K562 (cell line): ENCODE data around the gene PLEKHN1. TPM values are rescaled to one million over a fixed set of nuclear protein-coding genes. Genes with fewer than 3 reads are reported as not detected.
A peak's percentile ranks its signal among the peaks of the same experiment; 100 is the strongest.

Experiments used
- BRD4 ChIP-seq: fragments of 200-600 bp; sonication (generic); IDR thresholded peaks from 2 replicates; pipeline ENCODE4 v1.6.1; 2017; ENCODE audit warnings: inconsistent platforms
- CHCHD3 ChIP-seq: fragments of 250-450 bp; sonication (Bioruptor Pico); IDR thresholded peaks from 2 replicates; pipeline ENCODE4 v2.1.2; 2022; ENCODE audit warnings: mild to moderate bottlenecking
- CTCFL ChIP-seq: IDR thresholded peaks from 2 replicates; pipeline ENCODE4 v1.6.1; 2011; ENCODE audit warnings: borderline replicate concordance, low read depth, mild to moderate bottlenecking, moderate library complexity, low read length; ENCODE audit not compliant: insufficient read depth, poor library complexity, severe bottlenecking
- E2F6 ChIP-seq, 2 experiments: IDR thresholded peaks; 2 replicates each; pipeline ENCODE4 v1.6.1; 2011; ENCODE audit warnings: borderline replicate concordance in 1 of 2, control low read depth in 1 of 2, low read depth in 1 of 2, low read length in 1 of 2, mild to moderate bottlenecking in 1 of 2, mixed read lengths in 1 of 2, moderate library complexity in 1 of 2; ENCODE audit not compliant: insufficient read depth in 1 of 2, insufficient read length in 1 of 2, poor library complexity in 1 of 2, severe bottlenecking in 1 of 2; ENCODE audit errors: extremely low read depth in 1 of 2
- KLF6 ChIP-seq: fragments of 250-450 bp; sonication (Bioruptor Pico); IDR thresholded peaks from 2 replicates; pipeline ENCODE4 v1.4.0; 2020; ENCODE audit warnings: mild to moderate bottlenecking, moderate library complexity, borderline replicate concordance
- MYC ChIP-seq, 2 experiments: fragments of 250-450 bp in 1 of 2; sonication (Bioruptor Pico) in 1 of 2; IDR thresholded peaks; 2 replicates each; pipeline versions ENCODE4 v1.5.1 to v1.6.1; 2012 to 2021; ENCODE audit warnings: low read depth in 2 of 2, borderline replicate concordance in 1 of 2, improper control_type of control experiment in 1 of 2, low read length in 1 of 2, mild to moderate bottlenecking in 1 of 2, moderate library complexity in 1 of 2
- PRPF4 ChIP-seq: fragments of 200-400 bp; formaldehyde crosslinking; IDR thresholded peaks from one replicate; pipeline ENCODE4 v1.6.1; 2017; ENCODE audit warnings: low read length, low read depth, mild to moderate bottlenecking; ENCODE audit not compliant: insufficient read depth, poor library complexity, severe bottlenecking
- SFPQ ChIP-seq: fragments of 200-400 bp; formaldehyde crosslinking; IDR thresholded peaks from 2 replicates; pipeline ENCODE4 v1.6.1; 2017; ENCODE audit warnings: mild to moderate bottlenecking, low read depth, low read length, moderate library complexity
- SMAD1 ChIP-seq: fragments of 150-350 bp; IDR thresholded peaks from 2 replicates; pipeline ENCODE4 v1.6.1; 2014; ENCODE audit warnings: low read length, low read depth; ENCODE audit not compliant: partially characterized antibody
- ZBTB1 ChIP-seq: sonication (generic); formaldehyde crosslinking; IDR thresholded peaks from 2 replicates; pipeline ENCODE4 v1.8.1; 2023; ENCODE audit warnings: missing genetic modification reagents, low read depth, mild to moderate bottlenecking, borderline replicate concordance
- ZNF253 ChIP-seq: fragments of 250-450 bp; sonication (Bioruptor Pico); conservative IDR thresholded peaks from 2 replicates; pipeline ENCODE4 v1.6.1; 2021; ENCODE audit warnings: mild to moderate bottlenecking
- polyA plus RNA-seq, 8 experiments: library from polyadenylated mRNA; depleted of rRNA in 4 of 8; stranded (reverse) in 5 of 8; unstranded in 3 of 8; fragments of >200 nt; fragmentation: Nextera tagmentation in 2 of 8; fragmentation: Illumina TruSeq in 1 of 8; extraction: Ambion mirVana in 2 of 8; extraction: Trizol in 1 of 8; gene quantifications; 2 replicates each; pipeline versions ENCODE4 v1.2.1 to v1.2.3, GENCODE V29; 2011 to 2014; ENCODE audit warnings: inconsistent platforms in 1 of 8, missing spikeins in 1 of 8
- total RNA-seq, 7 experiments: library from RNA; depleted of rRNA in 6 of 7; stranded (reverse); fragments of >200 nt in 6 of 7; fragmentation: Illumina TruSeq in 2 of 7; extraction: Trizol in 2 of 7; gene quantifications; 2 replicates each; pipeline versions ENCODE4 v1.2.1 to v1.2.3, GENCODE V29; 2011 to 2021; ENCODE audit warnings: low replicate concordance in 1 of 7
- TF ChIP-seq, protein P1 (sequence below), 3 experiments: fragments of 200-800 bp in 1 of 3; sonication (Bioruptor generic) in 1 of 3; sonication (generic) in 1 of 3; formaldehyde crosslinking in 1 of 3; IDR thresholded peaks; 2 replicates each; pipeline versions ENCODE4 v1.6.1 to v1.8.0; 2016 to 2022; ENCODE audit warnings: mild to moderate bottlenecking in 2 of 3, missing compliant biosample characterization in 2 of 3, missing genetic modification characterization in 2 of 3, missing genetic modification reagents in 1 of 3
- TF ChIP-seq, protein P2 (sequence below): conservative IDR thresholded peaks from 2 replicates; pipeline ENCODE4 v1.6.1; 2011; ENCODE audit warnings: low read depth, mild to moderate bottlenecking, low read length; ENCODE audit not compliant: control insufficient read depth
- TF ChIP-seq, protein P3 (sequence below): fragments of 250-450 bp; sonication (Bioruptor Pico); IDR thresholded peaks from 2 replicates; pipeline ENCODE4 v1.5.0; 2020; ENCODE audit warnings: mild to moderate bottlenecking

PLEKHN1 gene
- total and polyA plus RNA-seq, 9 of the 15 experiments (the other 6 are each of a cell fraction or from before 2014, with no cell fraction given) = 0.07 to 1.5 (median 0.13) TPM; not detected in 2

- peak; percentile 18 for TF ChIP-seq PRPF4
- TF ChIP-seq MYC (IDR thresholded peaks at IDR 0.05; ENCODE audit: low read depth, low read length) = no peak
- TF ChIP-seq MYC (CRISPR knock-in tag; IDR thresholded peaks at IDR 0.05; ENCODE audit: borderline replicate concordance, low read depth) = no peak
- TF ChIP-seq, protein P1, sequence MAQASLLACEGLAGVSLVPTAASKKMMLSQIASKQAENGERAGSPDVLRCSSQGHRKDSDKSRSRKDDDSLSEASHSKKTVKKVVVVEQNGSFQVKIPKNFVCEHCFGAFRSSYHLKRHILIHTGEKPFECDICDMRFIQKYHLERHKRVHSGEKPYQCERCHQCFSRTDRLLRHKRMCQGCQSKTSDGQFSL (CRISPR knock-in tag; IDR thresholded peaks at IDR 0.05) = peak; percentile 87
- TF ChIP-seq, protein P1 (tag; IDR thresholded peaks at IDR 0.05) = no peak
- peak; percentile 83; the same call in 1 of the 2 replicates for TF ChIP-seq ZBTB1 (CRISPR knock-in tag)
- TF ChIP-seq E2F6 (IDR thresholded peaks at IDR 0.05; ENCODE audit: borderline replicate concordance in 1 of 2, extremely low read depth in 1 of 2, insufficient read depth in 1 of 2, insufficient read length in 1 of 2, low read depth in 1 of 2, low read length in 1 of 2, poor library complexity in 1 of 2, severe bottlenecking in 1 of 2) = peak in 1 of 2 experiments; percentile 28
- TF ChIP-seq BRD4 = no peak
- TF ChIP-seq, protein P2, sequence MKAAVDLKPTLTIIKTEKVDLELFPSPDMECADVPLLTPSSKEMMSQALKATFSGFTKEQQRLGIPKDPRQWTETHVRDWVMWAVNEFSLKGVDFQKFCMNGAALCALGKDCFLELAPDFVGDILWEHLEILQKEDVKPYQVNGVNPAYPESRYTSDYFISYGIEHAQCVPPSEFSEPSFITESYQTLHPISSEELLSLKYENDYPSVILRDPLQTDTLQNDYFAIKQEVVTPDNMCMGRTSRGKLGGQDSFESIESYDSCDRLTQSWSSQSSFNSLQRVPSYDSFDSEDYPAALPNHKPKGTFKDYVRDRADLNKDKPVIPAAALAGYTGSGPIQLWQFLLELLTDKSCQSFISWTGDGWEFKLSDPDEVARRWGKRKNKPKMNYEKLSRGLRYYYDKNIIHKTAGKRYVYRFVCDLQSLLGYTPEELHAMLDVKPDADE = no peak
- no peak for TF ChIP-seq CHCHD3 (CRISPR knock-in tag)
- TF ChIP-seq SFPQ = no peak
- TF ChIP-seq, protein P3, sequence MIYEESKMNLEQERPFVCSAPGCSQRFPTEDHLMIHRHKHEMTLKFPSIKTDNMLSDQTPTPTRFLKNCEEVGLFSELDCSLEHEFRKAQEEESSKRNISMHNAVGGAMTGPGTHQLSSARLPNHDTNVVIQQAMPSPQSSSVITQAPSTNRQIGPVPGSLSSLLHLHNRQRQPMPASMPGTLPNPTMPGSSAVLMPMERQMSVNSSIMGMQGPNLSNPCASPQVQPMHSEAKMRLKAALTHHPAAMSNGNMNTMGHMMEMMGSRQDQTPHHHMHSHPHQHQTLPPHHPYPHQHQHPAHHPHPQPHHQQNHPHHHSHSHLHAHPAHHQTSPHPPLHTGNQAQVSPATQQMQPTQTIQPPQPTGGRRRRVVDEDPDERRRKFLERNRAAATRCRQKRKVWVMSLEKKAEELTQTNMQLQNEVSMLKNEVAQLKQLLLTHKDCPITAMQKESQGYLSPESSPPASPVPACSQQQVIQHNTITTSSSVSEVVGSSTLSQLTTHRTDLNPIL (CRISPR knock-in tag) = no peak
- TF ChIP-seq KLF6 = no peak
- TF ChIP-seq ZNF253 (CRISPR knock-in tag) = no peak
- TF ChIP-seq SMAD1 = no peak
- peak; percentile 30 for TF ChIP-seq CTCFL
These were observed 31.9 kb downstream of the PLEKHN1 start (continued) for GRCh38 chr1:997993-998744.
